ENCODE results near the gene CCNL2.
A peak's percentile ranks its signal among the peaks of the same experiment; 100 is the strongest.
"Not testable (repeated sequence)": the region's sequence is repeated elsewhere in the genome, so short reads cannot be mapped to it uniquely, and the experiment has no call there.

Gene CCNL2

DNA sequence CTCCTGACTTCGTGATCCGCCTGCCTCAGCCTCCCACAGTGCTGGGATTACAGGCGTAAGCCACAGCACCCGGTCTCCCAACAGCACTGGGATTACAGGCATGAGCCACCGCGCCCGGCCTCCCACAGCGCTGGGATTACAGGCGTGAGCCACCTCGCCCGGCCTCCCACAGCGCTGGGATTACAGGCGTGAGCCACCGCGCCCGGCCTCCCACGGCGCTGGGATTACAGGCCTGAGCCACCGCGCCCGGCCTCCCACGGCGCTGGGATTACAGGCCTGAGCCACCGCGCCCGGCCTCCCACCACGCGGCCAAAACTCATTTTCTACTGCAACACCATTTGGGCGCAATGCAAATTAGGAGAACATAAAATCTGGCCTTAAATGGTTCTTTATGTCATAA is 13.8 kb downstream of the CCNL2 start:
- H3K36me3 ChIP-seq (ENCODE audit: control insufficient read depth, insufficient read depth, low read length), result peaks cover 43% of the 10 kb centered on the region
- WGBS (ENCODE audit: insufficient coverage, insufficient read length), result no CpG with 5 or more reads among the region's 29 CpGs
- not testable (repeated sequence) for H3K4me3 ChIP-seq (ENCODE audit: low read length); DNase-seq (ENCODE audit: low read depth, low spot score); H3K27ac ChIP-seq (ENCODE audit: low read length); H3K27me3 ChIP-seq (ENCODE audit: control insufficient read depth, insufficient read depth, low read length); H3K4me1 ChIP-seq (ENCODE audit: control insufficient read depth, insufficient read depth, low read length); H3K9me3 ChIP-seq (ENCODE audit: control insufficient read depth, insufficient read depth, low read length)

DNA sequence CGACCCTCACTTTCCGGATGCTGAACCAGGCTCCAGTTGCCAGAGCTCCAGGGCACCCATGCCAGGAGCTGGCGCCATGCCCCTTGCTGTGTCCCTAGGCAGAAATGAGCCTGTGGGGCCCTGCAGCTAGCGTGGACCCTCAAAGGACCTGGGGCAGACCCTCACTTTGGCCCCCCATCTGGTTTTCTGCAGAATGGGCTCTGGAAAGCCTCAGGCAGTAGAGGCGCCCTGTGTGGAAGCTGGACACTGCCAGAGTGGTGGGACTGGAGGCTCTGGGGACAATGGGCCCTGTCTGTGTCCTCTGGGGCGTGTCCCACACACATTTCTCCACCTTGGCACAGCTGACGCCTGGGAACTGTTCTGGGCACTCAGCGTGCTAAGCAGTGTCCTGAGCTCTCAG is 17.8 kb downstream of the CCNL2 start:
- no peak for DNase-seq (ENCODE audit: low read depth, low spot score)
- no CpG with 5 or more reads among the region's 8 CpGs for WGBS (ENCODE audit: insufficient coverage, insufficient read length)

GRCh38 chr1:1380860-1381259 is 18.3 kb downstream of the CCNL2 start:
- H3K36me3 ChIP-seq (ENCODE audit: control insufficient read depth, insufficient read depth, low read length), result peaks cover 6% of the 10 kb centered on the region
- no CpG with 5 or more reads among the region's 16 CpGs for WGBS (ENCODE audit: insufficient coverage, insufficient read length)
- H3K9me3 ChIP-seq (ENCODE audit: control insufficient read depth, insufficient read depth, low read length), result no peaks in the 10 kb centered on the region
- no peak overlapping the region for H3K27ac ChIP-seq (ENCODE audit: low read length)
- no peaks in the 10 kb centered on the region for H3K4me1 ChIP-seq (ENCODE audit: control insufficient read depth, insufficient read depth, low read length)
- no peak overlapping the region for H3K4me3 ChIP-seq (ENCODE audit: low read length)
- no peak for DNase-seq (ENCODE audit: low read depth, low spot score)
- no peaks in the 10 kb centered on the region for H3K27me3 ChIP-seq (ENCODE audit: control insufficient read depth, insufficient read depth, low read length)

More for the DNA sequence above, 17.8 kb downstream of the CCNL2 start:
- H3K36me3 ChIP-seq (ENCODE audit: control insufficient read depth, insufficient read depth, low read length), result peaks cover 10% of the 10 kb centered on the region
- no peaks in the 10 kb centered on the region for H3K9me3 ChIP-seq (ENCODE audit: control insufficient read depth, insufficient read depth, low read length)
- no peak overlapping the region for H3K27ac ChIP-seq (ENCODE audit: low read length)
- H3K4me1 ChIP-seq (ENCODE audit: control insufficient read depth, insufficient read depth, low read length), result no peaks in the 10 kb centered on the region
- no peak overlapping the region for H3K4me3 ChIP-seq (ENCODE audit: low read length)
- H3K27me3 ChIP-seq (ENCODE audit: control insufficient read depth, insufficient read depth, low read length), result no peaks in the 10 kb centered on the region

GRCh38 chr1:1377540-1378205 is 21.5 kb downstream of the CCNL2 start:
- Histone ChIP-seq H3K4me1 (ENCODE audit: control insufficient read depth, insufficient read depth, low read length) (no peaks in the 10 kb centered on the region; the same call in 1 of the 2 replicates), H3K36me3 (ENCODE audit: control insufficient read depth, insufficient read depth, low read length) (peaks cover 5% of the 10 kb centered on the region; the same call in 1 of the 2 replicates)
- no CpG with 5 or more reads among the region's 16 CpGs for whole genome bisulfite sequencing (ENCODE audit: insufficient coverage, insufficient read length)

GRCh38 chr1:1376551-1377226 is 22.4 kb downstream of the CCNL2 start:
- H3K36me3 ChIP-seq (ENCODE audit: control insufficient read depth, insufficient read depth, low read length), result peaks cover under 1% of the 10 kb centered on the region; the same call in 1 of the 2 replicates
- no peak overlapping the region for H3K27ac ChIP-seq (ENCODE audit: low read length)
- no peak for DNase-seq (ENCODE audit: low read depth, low spot score)
- no peaks in the 10 kb centered on the region for H3K27me3 ChIP-seq (ENCODE audit: control insufficient read depth, insufficient read depth, low read length)
- no CpG with 5 or more reads among the region's 10 CpGs for WGBS (ENCODE audit: insufficient coverage, insufficient read length)
- H3K9me3 ChIP-seq (ENCODE audit: control insufficient read depth, insufficient read depth, low read length), result no peaks in the 10 kb centered on the region
- no peak overlapping the region for H3K4me3 ChIP-seq (ENCODE audit: low read length)
- no peaks in the 10 kb centered on the region; the same call in 1 of the 2 replicates for H3K4me1 ChIP-seq (ENCODE audit: control insufficient read depth, insufficient read depth, low read length)

More at GRCh38 chr1:1377540-1378205, 21.5 kb downstream of the CCNL2 start:
- no peaks in the 10 kb centered on the region for H3K9me3 ChIP-seq (ENCODE audit: control insufficient read depth, insufficient read depth, low read length)
- no peak for DNase-seq (ENCODE audit: low read depth, low spot score)
- no peak overlapping the region for H3K4me3 ChIP-seq (ENCODE audit: low read length)
- H3K27me3 ChIP-seq (ENCODE audit: control insufficient read depth, insufficient read depth, low read length), result no peaks in the 10 kb centered on the region
- no peak overlapping the region for H3K27ac ChIP-seq (ENCODE audit: low read length)

GRCh38 chr1:1374929-1375662 is 24.0 kb downstream of the CCNL2 start, which contains the start of gene AURKAIP1:
TSS of gene AURKAIP1 (minus strand) at chr1:1375207. CDS start at chr1:1374756, 451 bp downstream.
- H3K9me3 ChIP-seq (ENCODE audit: control insufficient read depth, insufficient read depth, low read length), result no peaks in the 10 kb centered on the region
- H3K4me1 ChIP-seq (ENCODE audit: control insufficient read depth, insufficient read depth, low read length), result no peaks in the 10 kb centered on the region; the same call in 1 of the 2 replicates
- WGBS (ENCODE audit: insufficient coverage, insufficient read length), result no CpG with 5 or more reads among the region's 85 CpGs
- H3K4me3 ChIP-seq (ENCODE audit: low read length), result peak within 1 kb of the TSS; percentile 91
- DNase-seq (ENCODE audit: low read depth, low spot score), result peak; percentile 97
- H3K27ac ChIP-seq (ENCODE audit: low read length), result no peak within 1 kb of the TSS
- no peaks in the 10 kb centered on the region for H3K36me3 ChIP-seq (ENCODE audit: control insufficient read depth, insufficient read depth, low read length)
- no peaks in the 10 kb centered on the region for H3K27me3 ChIP-seq (ENCODE audit: control insufficient read depth, insufficient read depth, low read length)

DNA sequence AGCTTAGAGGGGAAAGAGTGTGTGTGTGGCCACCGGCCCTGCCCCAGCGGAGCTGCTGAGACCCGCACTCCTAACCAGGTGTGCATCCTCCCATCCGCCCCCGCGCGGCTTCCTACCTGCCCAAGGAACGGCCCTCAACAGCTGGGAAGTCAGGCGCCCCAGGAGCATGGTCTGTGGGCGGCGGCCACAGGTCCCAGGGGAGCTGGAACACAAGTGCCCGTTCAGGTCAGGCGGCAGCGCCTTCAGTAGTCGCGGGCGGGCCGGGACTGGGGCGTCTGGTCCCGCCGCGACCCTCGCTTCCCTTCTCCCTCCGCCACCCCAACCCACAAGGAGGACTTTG is 24.6 kb downstream of the CCNL2 start:
- H3K27me3 ChIP-seq (ENCODE audit: control insufficient read depth, insufficient read depth, low read length), result no peaks in the 10 kb centered on the region
- no peaks in the 10 kb centered on the region for H3K36me3 ChIP-seq (ENCODE audit: control insufficient read depth, insufficient read depth, low read length)
- H3K9me3 ChIP-seq (ENCODE audit: control insufficient read depth, insufficient read depth, low read length), result no peaks in the 10 kb centered on the region
- WGBS (ENCODE audit: insufficient coverage, insufficient read length), result no CpG with 5 or more reads among the region's 24 CpGs
- peak overlapping the region; percentile 91 for H3K4me3 ChIP-seq (ENCODE audit: low read length)
- H3K27ac ChIP-seq (ENCODE audit: low read length), result no peak overlapping the region
- no peak for DNase-seq (ENCODE audit: low read depth, low spot score)
- H3K4me1 ChIP-seq (ENCODE audit: control insufficient read depth, insufficient read depth, low read length), result no peaks in the 10 kb centered on the region; the same call in 1 of the 2 replicates

DNA sequence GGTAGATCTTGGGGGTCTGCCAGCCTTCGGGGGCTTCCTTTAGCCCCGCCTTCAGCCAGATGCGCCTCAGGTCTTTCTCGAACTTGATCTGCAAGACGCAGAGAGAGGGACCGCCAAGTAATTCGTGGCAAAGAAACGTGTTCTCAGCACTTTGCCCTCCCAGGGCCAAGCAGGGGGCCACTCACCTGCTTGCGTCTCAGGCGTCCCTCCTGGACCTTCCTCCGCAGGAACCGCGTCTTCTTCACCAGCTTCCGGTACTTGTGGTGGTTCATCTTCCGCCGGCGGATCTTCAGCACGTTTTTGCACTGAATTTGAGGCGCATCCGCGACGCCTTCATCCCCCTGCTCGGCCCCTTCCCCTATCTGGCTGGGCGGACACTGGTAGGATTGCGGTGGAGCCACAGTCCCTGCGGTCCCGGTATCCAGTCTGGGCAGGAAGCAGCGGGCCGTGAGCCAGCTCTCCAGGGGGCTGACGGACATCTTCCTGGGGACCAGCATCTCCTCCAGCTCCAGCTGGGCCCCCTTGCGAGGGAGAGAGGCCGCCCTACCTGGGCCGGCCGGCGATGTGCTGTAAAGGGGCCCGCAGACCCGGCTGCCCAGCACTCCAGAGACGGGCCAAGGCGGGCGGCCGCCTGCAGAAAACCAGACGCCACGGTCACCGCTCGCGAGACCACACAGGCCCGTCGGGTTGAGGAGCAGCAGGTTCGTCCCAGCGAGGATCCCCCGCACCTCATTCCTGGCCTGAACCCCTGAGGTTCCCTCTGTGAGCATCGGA is 25.1 kb downstream of the CCNL2 start:
- H3K4me3 ChIP-seq (ENCODE audit: low read length), result peak overlapping the region; percentile 91
- H3K9me3 ChIP-seq (ENCODE audit: control insufficient read depth, insufficient read depth, low read length), result no peaks in the 10 kb centered on the region
- no peaks in the 10 kb centered on the region; the same call in 1 of the 2 replicates for H3K4me1 ChIP-seq (ENCODE audit: control insufficient read depth, insufficient read depth, low read length)
- no peak for DNase-seq (ENCODE audit: low read depth, low spot score)
- no peak overlapping the region for H3K27ac ChIP-seq (ENCODE audit: low read length)
- no peaks in the 10 kb centered on the region for H3K36me3 ChIP-seq (ENCODE audit: control insufficient read depth, insufficient read depth, low read length)
- WGBS (ENCODE audit: insufficient coverage, insufficient read length), result no CpG with 5 or more reads among the region's 52 CpGs
- H3K27me3 ChIP-seq (ENCODE audit: control insufficient read depth, insufficient read depth, low read length), result no peaks in the 10 kb centered on the region

DNA sequence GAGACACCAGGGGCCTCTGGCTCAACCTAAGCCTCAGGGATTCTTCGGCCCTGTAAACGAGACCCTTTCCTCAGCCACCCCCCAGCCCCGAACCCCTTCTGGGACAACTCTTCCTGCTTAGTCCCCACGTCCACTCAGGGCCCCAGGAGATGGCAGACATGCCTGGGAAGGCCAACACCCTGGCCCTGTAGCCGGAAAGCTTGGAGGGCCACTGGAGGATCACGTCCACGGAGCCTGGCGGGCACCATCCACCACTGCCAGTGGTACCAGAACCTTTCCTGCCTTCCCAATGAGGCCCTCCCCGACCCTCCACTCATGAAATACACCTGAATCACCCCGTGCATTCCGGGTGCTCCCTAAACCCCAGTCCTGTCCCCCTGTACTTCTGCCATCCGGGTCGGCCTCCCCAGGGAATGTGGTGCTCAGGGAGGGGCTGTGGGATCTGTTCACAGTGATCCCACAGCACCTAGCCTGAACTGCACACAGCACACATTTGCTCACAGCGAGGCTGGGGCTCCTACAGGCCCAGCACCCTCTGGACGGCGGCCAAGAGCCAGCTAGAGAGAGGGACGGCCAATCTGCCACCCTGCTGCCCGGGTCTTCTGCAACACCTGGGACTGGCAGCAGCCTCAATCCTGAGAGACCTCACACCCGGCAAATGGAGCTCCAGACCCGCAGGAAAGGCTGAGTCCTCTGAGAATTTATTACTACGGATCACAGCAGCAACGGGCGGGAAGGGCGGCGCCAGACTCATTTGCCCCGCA is 25.9 kb downstream of the CCNL2 start:
- DNase-seq (ENCODE audit: low read depth, low spot score), result no peak
- H3K9me3 ChIP-seq (ENCODE audit: control insufficient read depth, insufficient read depth, low read length), result no peaks in the 10 kb centered on the region
- no peak overlapping the region for H3K27ac ChIP-seq (ENCODE audit: low read length)
- H3K4me3 ChIP-seq (ENCODE audit: low read length), result no peak overlapping the region
- H3K36me3 ChIP-seq (ENCODE audit: control insufficient read depth, insufficient read depth, low read length), result no peaks in the 10 kb centered on the region
- no CpG with 5 or more reads among the region's 26 CpGs for WGBS (ENCODE audit: insufficient coverage, insufficient read length)
- no peaks in the 10 kb centered on the region; the same call in 1 of the 2 replicates for H3K4me1 ChIP-seq (ENCODE audit: control insufficient read depth, insufficient read depth, low read length)
- no peaks in the 10 kb centered on the region for H3K27me3 ChIP-seq (ENCODE audit: control insufficient read depth, insufficient read depth, low read length)
